ENCODE data around the gene HOMER3. TPM values are rescaled to one million over a fixed set of nuclear protein-coding genes. Genes with fewer than 3 reads are reported as not detected.

HOMER3 gene
- total RNA-seq, 2 experiments from 2014 or later, result not detected

GRCh38 chr19:18894254-18895037 is 46.6 kb downstream of the HOMER3 start:
- Mint-ChIP-seq H3K4me3 (no peak overlapping the region), H3K9me3 (no peaks in the 10 kb centered on the region), H3K27me3 (peaks cover 53% of the 10 kb centered on the region)

GRCh38 chr19:18893587-18894253 is 47.3 kb downstream of the HOMER3 start:
- no peaks in the 10 kb centered on the region for H3K4me1 Mint-ChIP-seq
- no peak overlapping the region for H3K27ac Mint-ChIP-seq
- no peaks in the 10 kb centered on the region for H3K9me3 Mint-ChIP-seq
- no peak overlapping the region for H3K4me3 Mint-ChIP-seq
- H3K36me3 Mint-ChIP-seq, result no peaks in the 10 kb centered on the region
- H3K27me3 Mint-ChIP-seq, result peaks cover 53% of the 10 kb centered on the region
- DNase-seq, result no peak

More at GRCh38 chr19:18894254-18895037, 46.6 kb downstream of the HOMER3 start:
- no peak for DNase-seq
- Mint-ChIP-seq H3K27ac (no peak overlapping the region), H3K36me3 (no peaks in the 10 kb centered on the region), H3K4me1 (no peaks in the 10 kb centered on the region)

GRCh38 chr19:18889949-18890745 is 50.9 kb downstream of the HOMER3 start:
- Mint-ChIP-seq H3K4me1 (no peaks in the 10 kb centered on the region), H3K4me3 (no peak overlapping the region), H3K9me3 (no peaks in the 10 kb centered on the region), H3K27ac (no peak overlapping the region), H3K27me3 (peaks cover 37% of the 10 kb centered on the region), H3K36me3 (no peaks in the 10 kb centered on the region)
- no peak for DNase-seq

- Mint-ChIP-seq H3K27ac (no peak overlapping the region), H3K4me3 (no peak overlapping the region), H3K27me3 (peaks cover 14% of the 10 kb centered on the region), H3K36me3 (no peaks in the 10 kb centered on the region), H3K4me1 (no peaks in the 10 kb centered on the region), H3K9me3 (no peaks in the 10 kb centered on the region)
- DNase-seq, result no peak
Measured at GRCh38 chr19:18886972-18887371, 54.0 kb downstream of the HOMER3 start.

GRCh38 chr19:18883526-18884304 is 57.3 kb downstream of the HOMER3 start:
- H3K4me3 Mint-ChIP-seq, result no peak overlapping the region
- no peaks in the 10 kb centered on the region for H3K36me3 Mint-ChIP-seq
- DNase-seq, result no peak
- no peaks in the 10 kb centered on the region for H3K4me1 Mint-ChIP-seq
- no peak overlapping the region for H3K27ac Mint-ChIP-seq
- peaks cover 4% of the 10 kb centered on the region for H3K27me3 Mint-ChIP-seq
- no peaks in the 10 kb centered on the region for H3K9me3 Mint-ChIP-seq

GRCh38 chr19:18881491-18881890 is 59.5 kb downstream of the HOMER3 start:
- Mint-ChIP-seq H3K27me3 (no peaks in the 10 kb centered on the region), H3K9me3 (no peaks in the 10 kb centered on the region), H3K4me3 (no peak overlapping the region), H3K27ac (no peak overlapping the region), H3K4me1 (no peaks in the 10 kb centered on the region), H3K36me3 (no peaks in the 10 kb centered on the region)
- DNase-seq, result no peak

- no peaks in the 10 kb centered on the region for H3K27me3 Mint-ChIP-seq
- no peak overlapping the region for H3K27ac Mint-ChIP-seq
- H3K4me3 Mint-ChIP-seq, result no peak overlapping the region
- peak; percentile 54 for DNase-seq
- H3K36me3 Mint-ChIP-seq, result no peaks in the 10 kb centered on the region
- H3K9me3 Mint-ChIP-seq, result no peaks in the 10 kb centered on the region
- no peaks in the 10 kb centered on the region for H3K4me1 Mint-ChIP-seq
Measured at GRCh38 chr19:18879579-18880373, 61.2 kb downstream of the HOMER3 start.

Other genes with a start within 250 kb of the HOMER3 start
- not detected for gene COMP, start 149.9 kb downstream of the HOMER3 start, total RNA-seq
- gene UPF1, start 109.3 kb downstream of the HOMER3 start, total RNA-seq, result 10 to 100 TPM; 78.9 to 84.6 TPM
- under 1 TPM; 0.19 to 0.28 TPM for gene CERS1, start 45.1 kb downstream of the HOMER3 start, total RNA-seq
- 100 to 1,000 TPM; 169 to 174 TPM for gene COPE, start 21.8 kb downstream of the HOMER3 start, total RNA-seq
- 10 to 100 TPM; 87.4 to 89.2 TPM for gene DDX49, start 21.5 kb downstream of the HOMER3 start, total RNA-seq
- gene SUGP2, start 92.3 kb upstream of the HOMER3 start, total RNA-seq, result 10 to 100 TPM; 74.2 to 81.8 TPM
- 10 to 100 TPM; 51.3 to 54.0 TPM for gene ARMC6, start 92.4 kb upstream of the HOMER3 start, total RNA-seq
- 10 to 100 TPM in 1 of 2 experiments, 1 to 10 TPM in 1; 8.0 to 10.3 TPM for gene SLC25A42, start 122.8 kb upstream of the HOMER3 start, total RNA-seq
- gene TMEM161A, start 197.3 kb upstream of the HOMER3 start, total RNA-seq, result 10 to 100 TPM; 24.2 to 25.8 TPM
- gene MEF2B, start 229.0 kb upstream of the HOMER3 start, total RNA-seq, result 1 to 10 TPM; 1.6 to 2.3 TPM